Mucosa of descending colon (tissue), 3 donors: ENCODE measurements around the gene NUDT7. TPM values are rescaled to one million over a fixed set of nuclear protein-coding genes. Genes with fewer than 3 reads are reported as not detected.

Source experiments
- ATAC-seq: fragments of 200-7000 bp; cut with Tn5 transposase; one replicate; pipeline ENCODE4 v1.9.1; 2020; ENCODE audit warnings: mild to moderate bottlenecking, moderate library complexity
- DNase-seq, 3 donors: peaks; one replicate each; pipeline ENCODE4 v3.0.0-alpha.2; 2020
- H3K36me3 ChIP-seq: fragments of 200-600 bp; one replicate; pipeline ENCODE4 v1.8.0; 2021; ENCODE audit warnings: low read depth, mild to moderate bottlenecking
- H3K4me1 ChIP-seq: fragments of 200-600 bp; one replicate; pipeline ENCODE4 v1.8.0; 2021; ENCODE audit warnings: low read depth, mild to moderate bottlenecking
- H3K4me3 ChIP-seq: fragments of 200-600 bp; one replicate; pipeline ENCODE4 v1.8.0; 2021; ENCODE audit warnings: mild to moderate bottlenecking
- H3K9me3 ChIP-seq: fragments of 200-600 bp; one replicate; pipeline ENCODE4 v1.8.0; 2021; ENCODE audit warnings: mild to moderate bottlenecking
- intact Hi-C, 2 donors: fragments of 100-400 bp; cut with DNase I in 1 of 2; cut with micrococcal nuclease in 1 of 2; formaldehyde crosslinking; loops; one replicate each; pipeline versions ENCODE4 v1.11.0 to v1.11.1; 2022; cut with DNase I, micrococcal nuclease
- total RNA-seq, 3 donors: library from RNA; stranded (reverse); fragmentation: NEBNext Ultra II Directional in 2 of 3; extraction: Animal tissue kit (Norgen Biotek cat#: 25700) in 2 of 3; gene quantifications; one replicate each; pipeline versions ENCODE4 v1.2.1 to v1.2.4, GENCODE V29; 2021 to 2023
- TF ChIP-seq, protein P1 (sequence below): fragments of 200-600 bp; IDR thresholded peaks from one replicate; pipeline ENCODE4 v1.8.0; 2022; ENCODE audit warnings: antibody characterized with exemption, mild to moderate bottlenecking
- donor health status: DM: no; HTN: no; CAD: no; lungs with moderate emphysema.
- donor health status: DM: no; HTN: no; CAD: no.
- donor health status: DM: no; HTN: yes; CAD: no.

Gene NUDT7
- total RNA-seq, 3 donors from 2014 or later: 12.6 to 19.9 (median 14.8) TPM

DNA sequence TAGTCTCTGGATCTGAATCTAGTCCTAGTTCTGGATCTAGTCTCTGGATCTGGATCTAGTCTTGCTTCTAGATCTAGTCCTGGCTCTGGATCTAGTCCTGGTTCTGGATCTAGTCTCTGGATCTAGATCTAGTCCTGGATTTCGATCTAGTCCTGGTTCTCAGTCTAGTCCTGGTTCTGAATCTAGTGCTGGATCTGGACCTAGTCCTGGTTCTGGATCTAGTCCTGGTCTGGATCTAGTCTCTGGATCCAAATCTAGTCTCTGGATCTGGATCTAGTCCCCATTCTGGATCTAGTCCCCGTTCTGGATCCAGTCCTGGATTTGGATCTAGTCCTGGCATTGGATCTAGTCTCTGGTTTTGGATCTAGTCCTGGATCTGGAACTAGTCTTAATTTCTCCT lies 36.2 kb downstream of the NUDT7 start:
- intact Hi-C loops: no loop called here

DNA sequence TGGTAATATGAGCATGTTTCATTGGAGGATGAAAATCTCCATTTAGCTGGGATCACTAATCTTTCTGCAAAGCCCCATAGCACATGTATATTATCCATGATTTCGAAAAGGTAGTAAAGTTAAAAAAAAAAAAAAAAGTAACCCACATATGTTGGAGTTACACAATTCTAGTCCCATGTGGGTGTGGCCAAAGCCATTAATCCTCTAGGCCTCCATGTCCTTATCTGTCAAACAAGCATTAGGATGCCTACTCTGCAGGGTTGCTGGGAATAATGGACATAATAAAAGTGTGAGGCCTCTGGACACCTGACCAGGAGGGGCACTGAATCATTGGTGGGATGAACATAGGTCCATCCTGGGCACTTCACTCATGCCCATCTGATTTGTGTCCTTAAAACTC lies 36.9 kb downstream of the NUDT7 start:
- intact Hi-C loops: no loop called here
- Histone ChIP-seq H3K9me3 (no peaks in the 10 kb centered on the region), H3K4me1 (no peaks in the 10 kb centered on the region), H3K36me3 (no peaks in the 10 kb centered on the region), H3K4me3 (no peak overlapping the region)
- ATAC-seq: no peak
- TF ChIP-seq, protein P1, sequence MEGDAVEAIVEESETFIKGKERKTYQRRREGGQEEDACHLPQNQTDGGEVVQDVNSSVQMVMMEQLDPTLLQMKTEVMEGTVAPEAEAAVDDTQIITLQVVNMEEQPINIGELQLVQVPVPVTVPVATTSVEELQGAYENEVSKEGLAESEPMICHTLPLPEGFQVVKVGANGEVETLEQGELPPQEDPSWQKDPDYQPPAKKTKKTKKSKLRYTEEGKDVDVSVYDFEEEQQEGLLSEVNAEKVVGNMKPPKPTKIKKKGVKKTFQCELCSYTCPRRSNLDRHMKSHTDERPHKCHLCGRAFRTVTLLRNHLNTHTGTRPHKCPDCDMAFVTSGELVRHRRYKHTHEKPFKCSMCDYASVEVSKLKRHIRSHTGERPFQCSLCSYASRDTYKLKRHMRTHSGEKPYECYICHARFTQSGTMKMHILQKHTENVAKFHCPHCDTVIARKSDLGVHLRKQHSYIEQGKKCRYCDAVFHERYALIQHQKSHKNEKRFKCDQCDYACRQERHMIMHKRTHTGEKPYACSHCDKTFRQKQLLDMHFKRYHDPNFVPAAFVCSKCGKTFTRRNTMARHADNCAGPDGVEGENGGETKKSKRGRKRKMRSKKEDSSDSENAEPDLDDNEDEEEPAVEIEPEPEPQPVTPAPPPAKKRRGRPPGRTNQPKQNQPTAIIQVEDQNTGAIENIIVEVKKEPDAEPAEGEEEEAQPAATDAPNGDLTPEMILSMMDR: no peak
- no peak for DNase-seq

More for the DNA sequence above, 36.2 kb downstream of the NUDT7 start:
- Histone ChIP-seq H3K36me3 (no peaks in the 10 kb centered on the region), H3K4me1 (no peaks in the 10 kb centered on the region), H3K9me3 (no peaks in the 10 kb centered on the region), H3K4me3 (no peak overlapping the region)
- DNase-seq (no peak), ATAC-seq (no peak)
- TF ChIP-seq, protein P1: no peak

DNA sequence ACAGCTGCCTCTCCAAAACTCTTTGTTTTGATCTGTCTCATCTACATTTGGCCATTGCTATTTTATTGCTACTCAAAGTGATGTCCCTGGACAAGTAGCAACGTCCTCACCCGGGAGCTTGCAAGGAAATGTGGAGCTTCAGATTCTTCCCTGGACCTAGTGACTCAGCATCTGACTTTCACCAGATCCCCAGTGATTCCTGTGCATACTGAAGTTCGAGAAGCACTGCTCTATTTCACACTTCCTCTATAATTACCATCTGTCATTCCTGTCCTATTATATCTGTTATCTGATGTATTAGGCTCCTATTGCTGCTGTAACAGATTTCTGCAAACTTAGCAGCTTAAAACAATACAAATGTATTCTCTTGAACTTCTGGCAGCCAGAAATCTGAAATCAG lies 37.5 kb downstream of the NUDT7 start:
- intact Hi-C loops: no loop called here
- Histone ChIP-seq H3K36me3 (no peaks in the 10 kb centered on the region), H3K9me3 (no peaks in the 10 kb centered on the region), H3K4me3 (no peak overlapping the region), H3K4me1 (no peaks in the 10 kb centered on the region)
- ATAC-seq: no peak
- DNase-seq: no peak
- TF ChIP-seq, protein P1: no peak

DNA sequence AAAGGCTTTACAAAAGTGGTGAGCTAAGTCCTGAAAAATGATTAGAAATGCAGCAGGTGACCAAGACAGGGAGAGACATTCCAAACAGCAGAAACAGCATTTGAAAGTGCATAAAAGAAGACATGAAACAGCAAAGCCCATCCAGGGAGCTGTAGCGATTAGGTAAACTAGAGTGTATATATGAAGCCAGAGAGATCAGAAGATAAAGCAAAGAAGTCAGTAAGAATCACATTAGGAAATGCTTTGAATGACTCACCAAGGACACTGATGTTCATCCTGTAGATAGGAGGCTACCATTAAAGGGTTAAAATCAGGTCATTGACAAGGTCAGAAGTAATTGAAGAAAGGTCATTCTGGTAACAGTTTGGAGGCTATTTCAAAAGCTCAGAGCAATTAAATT lies 38.5 kb downstream of the NUDT7 start:
- no peaks in the 10 kb centered on the region for H3K9me3 ChIP-seq
- TF ChIP-seq, protein P1: no peak
- H3K4me1 ChIP-seq: no peaks in the 10 kb centered on the region
- DNase-seq (no peak), ATAC-seq (no peak)
- no peak overlapping the region for H3K4me3 ChIP-seq
- no peaks in the 10 kb centered on the region for H3K36me3 ChIP-seq
- intact Hi-C loops: no loop called here

DNA sequence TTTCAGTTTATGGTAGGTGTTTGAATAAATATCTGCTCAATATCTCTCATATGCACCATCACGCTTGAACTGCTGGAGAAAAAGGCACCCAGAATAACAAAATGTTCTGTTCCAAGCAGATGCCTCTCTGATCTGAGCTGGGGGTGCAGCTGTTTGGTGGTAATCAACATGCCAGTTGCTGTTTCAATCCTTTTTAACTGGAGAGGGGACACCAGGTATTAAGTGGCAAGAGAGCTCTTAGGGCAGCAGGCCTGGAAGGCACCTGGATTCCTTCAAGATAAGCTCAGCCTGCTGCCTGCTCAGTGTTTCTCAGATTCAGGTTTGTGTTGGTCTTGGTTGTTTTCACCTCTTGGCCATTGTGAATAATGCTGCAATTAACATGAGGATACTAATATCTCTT lies 38.9 kb downstream of the NUDT7 start:
- ATAC-seq: no peak
- intact Hi-C loops: no loop called here
- DNase-seq: no peak
- Histone ChIP-seq H3K4me3 (no peak overlapping the region), H3K9me3 (no peaks in the 10 kb centered on the region), H3K4me1 (no peaks in the 10 kb centered on the region), H3K36me3 (no peaks in the 10 kb centered on the region)
- TF ChIP-seq, protein P1: no peak

DNA sequence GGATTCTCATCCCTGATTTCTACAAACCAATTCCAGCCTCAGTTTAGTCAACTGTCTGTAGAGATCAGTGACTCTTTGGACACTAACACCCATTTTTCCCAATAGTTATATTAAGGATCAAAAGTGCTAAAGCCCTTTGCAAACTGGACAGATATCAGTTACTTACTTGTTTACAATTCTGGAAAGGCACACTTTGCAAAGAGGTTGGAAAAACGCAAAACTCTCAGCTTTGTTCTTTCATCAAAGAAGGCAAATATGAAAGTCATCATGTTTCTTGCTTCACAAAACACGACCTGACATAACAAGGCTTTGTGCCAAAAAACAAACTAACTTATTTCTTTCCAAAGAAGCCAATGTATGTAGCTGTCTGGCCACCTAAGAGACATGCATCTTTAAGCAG lies 39.9 kb downstream of the NUDT7 start:
- no peak for DNase-seq
- Histone ChIP-seq H3K4me1 (no peaks in the 10 kb centered on the region), H3K4me3 (no peak overlapping the region), H3K36me3 (no peaks in the 10 kb centered on the region), H3K9me3 (no peaks in the 10 kb centered on the region)
- intact Hi-C loops: no loop called here
- TF ChIP-seq, protein P1: no peak
- ATAC-seq: no peak
